Testis (tissue), 3 donors: ENCODE results near the gene TRIM28. TPM values are rescaled to one million over a fixed set of nuclear protein-coding genes. Genes with fewer than 3 reads are reported as not detected.
A peak's percentile ranks its signal among the peaks of the same experiment; 100 is the strongest.

Experiments used
- DNase-seq: peaks from one replicate; pipeline ENCODE4 v3.0.0-alpha.2; 2019
- H3K27ac ChIP-seq, 2 donors: fragments of 200-600 bp; sonication (generic); one replicate each; pipeline ENCODE4 v1.5.1; 2019
- H3K27me3 ChIP-seq: fragments of 200-600 bp; sonication (generic); one replicate; pipeline ENCODE4 v1.5.1; 2019
- H3K36me3 ChIP-seq: fragments of 200-600 bp; sonication (generic); one replicate; pipeline ENCODE4 v1.5.1; 2017; ENCODE audit warnings: low read depth; ENCODE audit errors: missing control alignments
- H3K4me1 ChIP-seq: fragments of 200-600 bp; sonication (generic); one replicate; pipeline ENCODE4 v1.5.1; 2019
- H3K4me3 ChIP-seq, 2 donors: fragments of 200-600 bp; sonication (generic); one replicate each; pipeline ENCODE4 v1.5.1; 2017 to 2019
- H3K9me3 ChIP-seq: fragments of 200-600 bp; sonication (generic); one replicate; pipeline ENCODE4 v1.5.1; 2017
- CTCF ChIP-seq, 3 experiments: fragments of 450-650 bp in 2 of 3; fragments of 200-600 bp in 1 of 3; sonication (generic) in 1 of 3; IDR thresholded peaks; one replicate each; pipeline ENCODE4 v1.5.1; 2016 to 2019; ENCODE audit warnings: antibody characterized with exemption in 3 of 3, mild to moderate bottlenecking in 2 of 3, moderate library complexity in 1 of 3
- POLR2A ChIP-seq: fragments of 450-650 bp; IDR thresholded peaks from one replicate; pipeline ENCODE4 v1.6.1; 2017; ENCODE audit warnings: antibody characterized with exemption, mild to moderate bottlenecking, moderate library complexity
- WGBS, 2 donors: methylation state at CpG; one replicate each; pipeline ENCODE4 v1.1.5; 2018; 5-methylcytosine and 5-hydroxymethylcytosine counted together
- intact Hi-C: fragments of 100-400 bp; cut with DNase I; formaldehyde crosslinking; loops from one replicate; pipeline ENCODE4 v1.15.1; 2023; ENCODE audit warnings: low total_unique reads
- polyA plus RNA-seq: library from polyadenylated mRNA; stranded (reverse); fragments of 350-450 nt; fragmentation: Illumina TruSeq; extraction: RNeasy Lipid Tissue Mini Kit (QIAGEN cat#74804); gene quantifications from one replicate; pipeline ENCODE4 v1.2.3, GENCODE V29; 2014; ENCODE audit warnings: low read depth, low replicate concordance; ENCODE audit not compliant: insufficient read depth
- total RNA-seq, 2 donors: library from RNA; depleted of rRNA; stranded (reverse); fragments of >200 nt; gene quantifications; one replicate each; pipeline ENCODE4 v1.2.3, GENCODE V29; 2016

TRIM28 gene
- total and polyA plus RNA-seq, 3 donors from 2014 or later: 415 to 694 (median 521) TPM

GRCh38 chr19:58561373-58562121 lies 17.7 kb downstream of the TRIM28 start:
- DNase-seq: no peak
- Histone ChIP-seq H3K9me3 (no peaks in the 10 kb centered on the region), H3K27ac (peak overlapping the region in 1 of 2 donors; percentile 45), H3K27me3 (no peaks in the 10 kb centered on the region), H3K36me3 (no peaks in the 10 kb centered on the region), H3K4me3 (peak overlapping the region; percentile 22 to 54), H3K4me1 (peaks cover 47% of the 10 kb centered on the region)
- intact Hi-C loops: no loop called here
- 41 to 43% methylated on average over 9 to 16 of the region's 16 CpGs for WGBS, 2 donors
- TF ChIP-seq CTCF (IDR thresholded peaks at IDR 0.05): no peak
- TF ChIP-seq POLR2A: no peak

GRCh38 chr19:58562122-58563033 lies 18.5 kb downstream of the TRIM28 start:
- 0 to 6% methylated on average over 1 to 82 of the region's 107 CpGs for WGBS, 2 donors
- H3K27me3 ChIP-seq: no peaks in the 10 kb centered on the region
- H3K36me3 ChIP-seq: no peaks in the 10 kb centered on the region
- intact Hi-C loops: no loop called here
- H3K4me3 ChIP-seq: peak overlapping the region; percentile 22 to 54
- no peak for DNase-seq
- H3K27ac ChIP-seq: peak overlapping the region in 1 of 2 donors; percentile 45
- H3K4me1 ChIP-seq: peaks cover 39% of the 10 kb centered on the region
- TF ChIP-seq CTCF (IDR thresholded peaks at IDR 0.05): no peak
- TF ChIP-seq POLR2A: no peak
- no peaks in the 10 kb centered on the region for H3K9me3 ChIP-seq

GRCh38 chr19:58563034-58563573 lies 19.2 kb downstream of the TRIM28 start:
- peaks cover 37% of the 10 kb centered on the region for H3K4me1 ChIP-seq
- no peaks in the 10 kb centered on the region for H3K27me3 ChIP-seq
- 11 to 15% methylated on average over 5 to 24 of the region's 40 CpGs for WGBS, 2 donors
- peak overlapping the region in 1 of 2 donors; percentile 45 for H3K27ac ChIP-seq
- peak overlapping the region; percentile 22 to 54 for H3K4me3 ChIP-seq
- no peak for DNase-seq
- TF ChIP-seq POLR2A: no peak
- TF ChIP-seq CTCF (IDR thresholded peaks at IDR 0.05): no peak
- no peaks in the 10 kb centered on the region for H3K36me3 ChIP-seq
- intact Hi-C loops: no loop called here
- H3K9me3 ChIP-seq: no peaks in the 10 kb centered on the region

GRCh38 chr19:58563823-58564222 lies 20.0 kb downstream of the TRIM28 start:
- intact Hi-C loops: no loop called here

More at GRCh38 chr19:58563823-58564222, 20.0 kb downstream of the TRIM28 start:
- Histone ChIP-seq H3K4me1 (peaks cover 37% of the 10 kb centered on the region), H3K27me3 (no peaks in the 10 kb centered on the region), H3K4me3 (no peak overlapping the region), H3K9me3 (no peaks in the 10 kb centered on the region), H3K27ac (no peak overlapping the region), H3K36me3 (no peaks in the 10 kb centered on the region)
- WGBS, 2 donors: 59 to 60% methylated on average over 6 of the region's 6 CpGs
- no peak for DNase-seq
- no peak for TF ChIP-seq CTCF (IDR thresholded peaks at IDR 0.05)
- no peak for TF ChIP-seq POLR2A
